Fibroblast of mammary gland (primary cell): Measurements from ENCODE around the gene LRRK1.

ENCODE experiments used
- DNase-seq: peaks from one replicate; pipeline ENCODE4 v3.0.0-alpha.2; 2010; ENCODE audit warnings: low read depth
- H3K4me3 ChIP-seq: 2 replicates; pipeline ENCODE4 v1.5.1; 2011; ENCODE audit warnings: low read depth, mild to moderate bottlenecking, low read length, moderate library complexity; ENCODE audit not compliant: control insufficient read depth
- TF ChIP-seq, protein P1 (sequence below): conservative IDR thresholded peaks from 2 replicates; pipeline ENCODE4 v1.5.1; 2011; ENCODE audit warnings: low read depth, low read length, inconsistent platforms; ENCODE audit not compliant: control insufficient read depth, insufficient read depth

Gene LRRK1, protein sequence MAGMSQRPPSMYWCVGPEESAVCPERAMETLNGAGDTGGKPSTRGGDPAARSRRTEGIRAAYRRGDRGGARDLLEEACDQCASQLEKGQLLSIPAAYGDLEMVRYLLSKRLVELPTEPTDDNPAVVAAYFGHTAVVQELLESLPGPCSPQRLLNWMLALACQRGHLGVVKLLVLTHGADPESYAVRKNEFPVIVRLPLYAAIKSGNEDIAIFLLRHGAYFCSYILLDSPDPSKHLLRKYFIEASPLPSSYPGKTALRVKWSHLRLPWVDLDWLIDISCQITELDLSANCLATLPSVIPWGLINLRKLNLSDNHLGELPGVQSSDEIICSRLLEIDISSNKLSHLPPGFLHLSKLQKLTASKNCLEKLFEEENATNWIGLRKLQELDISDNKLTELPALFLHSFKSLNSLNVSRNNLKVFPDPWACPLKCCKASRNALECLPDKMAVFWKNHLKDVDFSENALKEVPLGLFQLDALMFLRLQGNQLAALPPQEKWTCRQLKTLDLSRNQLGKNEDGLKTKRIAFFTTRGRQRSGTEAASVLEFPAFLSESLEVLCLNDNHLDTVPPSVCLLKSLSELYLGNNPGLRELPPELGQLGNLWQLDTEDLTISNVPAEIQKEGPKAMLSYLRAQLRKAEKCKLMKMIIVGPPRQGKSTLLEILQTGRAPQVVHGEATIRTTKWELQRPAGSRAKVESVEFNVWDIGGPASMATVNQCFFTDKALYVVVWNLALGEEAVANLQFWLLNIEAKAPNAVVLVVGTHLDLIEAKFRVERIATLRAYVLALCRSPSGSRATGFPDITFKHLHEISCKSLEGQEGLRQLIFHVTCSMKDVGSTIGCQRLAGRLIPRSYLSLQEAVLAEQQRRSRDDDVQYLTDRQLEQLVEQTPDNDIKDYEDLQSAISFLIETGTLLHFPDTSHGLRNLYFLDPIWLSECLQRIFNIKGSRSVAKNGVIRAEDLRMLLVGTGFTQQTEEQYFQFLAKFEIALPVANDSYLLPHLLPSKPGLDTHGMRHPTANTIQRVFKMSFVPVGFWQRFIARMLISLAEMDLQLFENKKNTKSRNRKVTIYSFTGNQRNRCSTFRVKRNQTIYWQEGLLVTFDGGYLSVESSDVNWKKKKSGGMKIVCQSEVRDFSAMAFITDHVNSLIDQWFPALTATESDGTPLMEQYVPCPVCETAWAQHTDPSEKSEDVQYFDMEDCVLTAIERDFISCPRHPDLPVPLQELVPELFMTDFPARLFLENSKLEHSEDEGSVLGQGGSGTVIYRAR (N-terminal part only)

DNA sequence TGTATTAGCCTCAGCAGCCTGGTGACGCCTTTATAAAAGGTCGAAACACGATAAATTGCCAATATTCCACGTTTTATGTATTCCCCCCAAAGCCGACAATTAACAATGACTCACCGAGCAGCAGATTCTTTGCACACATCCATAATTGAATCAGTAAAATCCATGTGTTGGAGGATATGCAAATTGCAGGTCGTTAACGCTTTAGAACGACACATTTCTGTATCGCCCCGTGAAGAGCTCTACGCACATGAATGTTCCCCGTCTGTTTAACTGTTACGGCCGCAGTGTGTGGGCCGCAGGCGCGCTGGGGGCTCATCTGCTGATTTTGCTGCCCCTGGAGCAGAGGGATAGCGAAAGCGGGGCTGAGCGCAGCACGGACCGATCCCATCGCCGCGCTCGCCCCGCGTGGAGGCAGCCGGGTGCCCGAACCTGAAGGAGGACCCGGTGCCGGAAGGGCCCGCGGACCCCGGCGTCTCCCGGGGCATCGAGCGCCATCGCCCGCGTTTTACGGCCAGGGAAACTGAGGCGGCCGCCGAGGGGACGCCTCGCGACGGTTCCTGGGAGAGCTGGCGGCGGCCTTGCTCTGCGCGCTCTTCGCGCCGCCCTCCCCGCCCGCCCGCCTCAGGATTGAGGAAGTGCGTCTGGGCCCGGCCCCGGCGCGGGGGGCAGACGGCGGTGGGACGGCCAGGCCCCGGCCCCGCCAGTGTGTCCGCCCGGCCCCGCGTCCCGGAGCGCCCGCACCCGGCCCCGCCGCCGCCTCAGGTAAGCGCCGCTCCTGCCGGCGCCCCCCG is at the start of gene LRRK1:
Gene LRRK1, plus strand, starts transcription at position 668 of the 791 bp plus-strand sequence. CDS start 5,276 bp downstream, outside the sequence.
- peak; percentile 32 for DNase-seq
- peak within 1 kb of the TSS; percentile 80 for H3K4me3 ChIP-seq
- TF ChIP-seq, protein P1, sequence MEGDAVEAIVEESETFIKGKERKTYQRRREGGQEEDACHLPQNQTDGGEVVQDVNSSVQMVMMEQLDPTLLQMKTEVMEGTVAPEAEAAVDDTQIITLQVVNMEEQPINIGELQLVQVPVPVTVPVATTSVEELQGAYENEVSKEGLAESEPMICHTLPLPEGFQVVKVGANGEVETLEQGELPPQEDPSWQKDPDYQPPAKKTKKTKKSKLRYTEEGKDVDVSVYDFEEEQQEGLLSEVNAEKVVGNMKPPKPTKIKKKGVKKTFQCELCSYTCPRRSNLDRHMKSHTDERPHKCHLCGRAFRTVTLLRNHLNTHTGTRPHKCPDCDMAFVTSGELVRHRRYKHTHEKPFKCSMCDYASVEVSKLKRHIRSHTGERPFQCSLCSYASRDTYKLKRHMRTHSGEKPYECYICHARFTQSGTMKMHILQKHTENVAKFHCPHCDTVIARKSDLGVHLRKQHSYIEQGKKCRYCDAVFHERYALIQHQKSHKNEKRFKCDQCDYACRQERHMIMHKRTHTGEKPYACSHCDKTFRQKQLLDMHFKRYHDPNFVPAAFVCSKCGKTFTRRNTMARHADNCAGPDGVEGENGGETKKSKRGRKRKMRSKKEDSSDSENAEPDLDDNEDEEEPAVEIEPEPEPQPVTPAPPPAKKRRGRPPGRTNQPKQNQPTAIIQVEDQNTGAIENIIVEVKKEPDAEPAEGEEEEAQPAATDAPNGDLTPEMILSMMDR, result no peak

DNA sequence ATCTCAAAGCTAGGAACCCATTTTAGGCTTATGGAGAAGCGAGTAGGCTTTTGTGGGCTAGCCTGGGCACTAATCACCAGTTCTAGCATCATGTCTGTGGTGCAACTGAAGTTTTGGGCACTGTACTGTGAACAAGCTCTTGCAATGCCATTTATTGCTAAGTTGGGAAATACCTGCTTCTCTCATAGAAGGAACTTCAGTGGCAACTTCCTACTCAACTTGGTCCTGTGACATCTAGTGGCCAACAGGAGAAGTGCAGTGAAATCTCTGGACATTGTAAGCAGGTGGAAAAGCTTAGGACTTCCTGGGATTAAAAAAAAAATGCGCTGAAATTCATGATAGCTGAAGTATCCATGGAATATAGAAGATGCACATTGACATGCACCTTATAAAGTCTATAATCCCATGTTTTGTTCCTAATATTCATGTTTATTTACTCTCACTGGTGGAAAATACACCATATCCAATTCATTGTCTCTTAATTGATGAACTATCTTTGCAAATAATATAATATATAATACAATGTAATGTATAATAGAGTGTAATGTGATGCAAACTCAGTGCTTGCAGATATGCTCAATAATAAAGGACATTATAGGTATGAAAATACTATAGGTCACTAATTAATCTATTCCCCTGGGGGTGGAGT is 46.0 kb upstream of the LRRK1 start:
- DNase-seq, result peak; percentile 90
- H3K4me3 ChIP-seq, result no peak overlapping the region
- TF ChIP-seq, protein P1, result peak; percentile 95

DNA sequence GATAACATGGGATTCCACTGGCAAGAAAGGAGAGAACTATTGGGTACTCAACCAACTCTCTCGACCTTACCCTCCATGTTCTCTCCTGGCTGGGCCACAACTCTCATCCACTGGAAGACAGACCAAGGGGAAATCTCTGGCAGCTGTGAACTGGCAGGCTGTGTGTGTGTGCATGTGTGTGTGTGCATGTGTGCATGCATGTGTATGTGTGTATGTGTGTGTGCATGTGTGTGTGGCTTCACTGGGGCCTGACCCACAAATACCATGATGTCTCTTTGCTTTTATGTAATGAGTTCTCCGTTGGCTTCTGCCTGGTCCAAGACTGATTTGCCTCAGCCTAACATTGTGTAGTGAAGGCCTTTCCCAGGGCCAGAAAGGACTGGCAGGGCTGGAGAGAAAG is 43.7 kb upstream of the LRRK1 start:
- no peak overlapping the region for H3K4me3 ChIP-seq
- no peak for DNase-seq
- TF ChIP-seq, protein P1, result no peak

DNA sequence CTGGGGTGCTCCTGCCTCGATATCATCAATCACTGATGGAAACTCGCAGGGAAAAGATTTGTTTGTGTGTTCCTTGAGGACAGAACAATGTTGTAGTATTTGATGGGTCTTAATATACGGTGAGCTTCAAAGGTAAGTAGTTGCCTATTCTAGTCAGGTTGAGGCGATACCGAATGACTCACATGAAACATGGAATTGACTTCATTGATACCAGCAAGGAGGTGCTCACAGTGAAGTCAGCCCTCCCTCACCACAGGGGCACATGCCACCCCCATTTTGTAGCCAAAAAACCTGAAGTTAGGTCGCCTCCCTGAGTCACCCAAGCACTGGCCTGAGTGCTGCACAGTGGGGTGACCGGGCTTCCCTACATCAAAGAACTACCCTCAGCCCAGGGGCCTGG is 43.2 kb upstream of the LRRK1 start:
- DNase-seq, result no peak
- TF ChIP-seq, protein P1, result no peak
- H3K4me3 ChIP-seq, result no peak overlapping the region

DNA sequence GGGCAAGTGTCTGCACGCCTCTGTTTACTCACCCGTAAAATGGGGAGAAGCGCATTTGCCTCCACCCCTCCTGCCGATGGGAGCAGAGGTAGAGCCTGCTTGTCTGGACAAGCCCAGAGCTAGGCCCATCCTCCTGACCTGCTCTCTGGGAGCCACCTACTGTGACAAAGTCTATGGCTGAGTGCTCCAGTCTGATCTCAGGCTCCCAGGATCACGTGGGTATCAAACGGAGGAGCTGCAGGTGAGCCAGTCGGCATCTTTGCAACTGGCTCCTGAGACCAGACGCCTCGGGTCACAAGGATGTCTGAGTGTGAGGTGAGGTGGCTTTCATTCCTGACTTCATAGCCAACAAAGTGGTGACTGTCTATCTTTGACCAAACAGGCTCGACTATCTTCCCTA is 41.6 kb upstream of the LRRK1 start:
- no peak overlapping the region for H3K4me3 ChIP-seq
- no peak for DNase-seq
- TF ChIP-seq, protein P1, result no peak
